ENCODE data around the gene RFC5.
"Not testable (repeated sequence)": the region's sequence is repeated elsewhere in the genome, so short reads cannot be mapped to it uniquely, and the experiment has no call there.

RFC5 gene

GRCh38 chr12:118073768-118074167, 57.3 kb downstream of the RFC5 start:
- TF ChIP-seq, protein P1, sequence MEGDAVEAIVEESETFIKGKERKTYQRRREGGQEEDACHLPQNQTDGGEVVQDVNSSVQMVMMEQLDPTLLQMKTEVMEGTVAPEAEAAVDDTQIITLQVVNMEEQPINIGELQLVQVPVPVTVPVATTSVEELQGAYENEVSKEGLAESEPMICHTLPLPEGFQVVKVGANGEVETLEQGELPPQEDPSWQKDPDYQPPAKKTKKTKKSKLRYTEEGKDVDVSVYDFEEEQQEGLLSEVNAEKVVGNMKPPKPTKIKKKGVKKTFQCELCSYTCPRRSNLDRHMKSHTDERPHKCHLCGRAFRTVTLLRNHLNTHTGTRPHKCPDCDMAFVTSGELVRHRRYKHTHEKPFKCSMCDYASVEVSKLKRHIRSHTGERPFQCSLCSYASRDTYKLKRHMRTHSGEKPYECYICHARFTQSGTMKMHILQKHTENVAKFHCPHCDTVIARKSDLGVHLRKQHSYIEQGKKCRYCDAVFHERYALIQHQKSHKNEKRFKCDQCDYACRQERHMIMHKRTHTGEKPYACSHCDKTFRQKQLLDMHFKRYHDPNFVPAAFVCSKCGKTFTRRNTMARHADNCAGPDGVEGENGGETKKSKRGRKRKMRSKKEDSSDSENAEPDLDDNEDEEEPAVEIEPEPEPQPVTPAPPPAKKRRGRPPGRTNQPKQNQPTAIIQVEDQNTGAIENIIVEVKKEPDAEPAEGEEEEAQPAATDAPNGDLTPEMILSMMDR (IDR thresholded peaks at IDR 0.05; ENCODE audit: low read depth, low read length, missing control alignments) = no peak
- no peak overlapping the region for H3K4me3 ChIP-seq (replicated peaks; ENCODE audit: low read depth, low read length)
- no peak for DNase-seq (ENCODE audit: extremely low read depth, low read depth)

- not testable (repeated sequence) for DNase-seq (ENCODE audit: extremely low read depth, low read depth); H3K4me3 ChIP-seq (replicated peaks; ENCODE audit: low read depth, low read length)
These were observed 65.0 kb downstream of the RFC5 start for GRCh38 chr12:118081521-118081920.
